Measurements from ENCODE around the gene DHCR24.

DNA sequence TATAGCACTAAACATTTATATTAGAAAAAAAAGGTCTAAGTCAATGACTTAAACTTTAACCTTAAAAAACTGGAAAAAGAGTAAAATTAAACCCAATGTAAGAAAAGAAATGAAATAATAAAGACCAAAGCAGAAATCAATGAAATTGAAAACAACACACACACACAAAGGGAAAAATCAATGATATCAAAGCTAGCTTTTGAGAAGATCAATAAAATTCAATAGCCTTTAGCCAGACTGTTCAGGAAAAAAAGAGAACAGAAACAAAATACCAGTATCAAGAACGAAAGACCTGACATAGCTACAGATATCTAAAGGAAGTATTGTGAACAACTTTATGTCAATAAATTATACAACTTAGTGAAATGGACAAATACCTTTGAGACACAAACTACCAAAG lies 7.1 kb downstream of the DHCR24 start:
- TF ChIP-seq, protein P1, sequence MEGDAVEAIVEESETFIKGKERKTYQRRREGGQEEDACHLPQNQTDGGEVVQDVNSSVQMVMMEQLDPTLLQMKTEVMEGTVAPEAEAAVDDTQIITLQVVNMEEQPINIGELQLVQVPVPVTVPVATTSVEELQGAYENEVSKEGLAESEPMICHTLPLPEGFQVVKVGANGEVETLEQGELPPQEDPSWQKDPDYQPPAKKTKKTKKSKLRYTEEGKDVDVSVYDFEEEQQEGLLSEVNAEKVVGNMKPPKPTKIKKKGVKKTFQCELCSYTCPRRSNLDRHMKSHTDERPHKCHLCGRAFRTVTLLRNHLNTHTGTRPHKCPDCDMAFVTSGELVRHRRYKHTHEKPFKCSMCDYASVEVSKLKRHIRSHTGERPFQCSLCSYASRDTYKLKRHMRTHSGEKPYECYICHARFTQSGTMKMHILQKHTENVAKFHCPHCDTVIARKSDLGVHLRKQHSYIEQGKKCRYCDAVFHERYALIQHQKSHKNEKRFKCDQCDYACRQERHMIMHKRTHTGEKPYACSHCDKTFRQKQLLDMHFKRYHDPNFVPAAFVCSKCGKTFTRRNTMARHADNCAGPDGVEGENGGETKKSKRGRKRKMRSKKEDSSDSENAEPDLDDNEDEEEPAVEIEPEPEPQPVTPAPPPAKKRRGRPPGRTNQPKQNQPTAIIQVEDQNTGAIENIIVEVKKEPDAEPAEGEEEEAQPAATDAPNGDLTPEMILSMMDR (IDR thresholded peaks at IDR 0.05): no peak
- TF ChIP-seq MXD4 (CRISPR knock-in tag; IDR thresholded peaks at IDR 0.05; ENCODE audit: borderline replicate concordance) (no peak), TCF7 (CRISPR knock-in tag; IDR thresholded peaks at IDR 0.05; ENCODE audit: low read depth) (no peak), ZNF219 (CRISPR knock-in tag; IDR thresholded peaks at IDR 0.05; ENCODE audit: borderline replicate concordance) (no peak), EMX1 (CRISPR knock-in tag; IDR thresholded peaks at IDR 0.05) (no peak), SP1 (CRISPR knock-in tag; conservative IDR thresholded peaks at IDR 0.05) (no peak), ZBTB21 (CRISPR knock-in tag; IDR thresholded peaks at IDR 0.05; ENCODE audit: borderline replicate concordance) (no peak), FOXK1 (CRISPR knock-in tag; IDR thresholded peaks at IDR 0.05) (no peak), USF1 (CRISPR knock-in tag; IDR thresholded peaks at IDR 0.05) (no peak)
- TF ChIP-seq, protein P2, sequence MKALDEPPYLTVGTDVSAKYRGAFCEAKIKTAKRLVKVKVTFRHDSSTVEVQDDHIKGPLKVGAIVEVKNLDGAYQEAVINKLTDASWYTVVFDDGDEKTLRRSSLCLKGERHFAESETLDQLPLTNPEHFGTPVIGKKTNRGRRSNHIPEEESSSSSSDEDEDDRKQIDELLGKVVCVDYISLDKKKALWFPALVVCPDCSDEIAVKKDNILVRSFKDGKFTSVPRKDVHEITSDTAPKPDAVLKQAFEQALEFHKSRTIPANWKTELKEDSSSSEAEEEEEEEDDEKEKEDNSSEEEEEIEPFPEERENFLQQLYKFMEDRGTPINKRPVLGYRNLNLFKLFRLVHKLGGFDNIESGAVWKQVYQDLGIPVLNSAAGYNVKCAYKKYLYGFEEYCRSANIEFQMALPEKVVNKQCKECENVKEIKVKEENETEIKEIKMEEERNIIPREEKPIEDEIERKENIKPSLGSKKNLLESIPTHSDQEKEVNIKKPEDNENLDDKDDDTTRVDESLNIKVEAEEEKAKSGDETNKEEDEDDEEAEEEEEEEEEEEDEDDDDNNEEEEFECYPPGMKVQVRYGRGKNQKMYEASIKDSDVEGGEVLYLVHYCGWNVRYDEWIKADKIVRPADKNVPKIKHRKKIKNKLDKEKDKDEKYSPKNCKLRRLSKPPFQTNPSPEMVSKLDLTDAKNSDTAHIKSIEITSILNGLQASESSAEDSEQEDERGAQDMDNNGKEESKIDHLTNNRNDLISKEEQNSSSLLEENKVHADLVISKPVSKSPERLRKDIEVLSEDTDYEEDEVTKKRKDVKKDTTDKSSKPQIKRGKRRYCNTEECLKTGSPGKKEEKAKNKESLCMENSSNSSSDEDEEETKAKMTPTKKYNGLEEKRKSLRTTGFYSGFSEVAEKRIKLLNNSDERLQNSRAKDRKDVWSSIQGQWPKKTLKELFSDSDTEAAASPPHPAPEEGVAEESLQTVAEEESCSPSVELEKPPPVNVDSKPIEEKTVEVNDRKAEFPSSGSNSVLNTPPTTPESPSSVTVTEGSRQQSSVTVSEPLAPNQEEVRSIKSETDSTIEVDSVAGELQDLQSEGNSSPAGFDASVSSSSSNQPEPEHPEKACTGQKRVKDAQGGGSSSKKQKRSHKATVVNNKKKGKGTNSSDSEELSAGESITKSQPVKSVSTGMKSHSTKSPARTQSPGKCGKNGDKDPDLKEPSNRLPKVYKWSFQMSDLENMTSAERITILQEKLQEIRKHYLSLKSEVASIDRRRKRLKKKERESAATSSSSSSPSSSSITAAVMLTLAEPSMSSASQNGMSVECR (CRISPR knock-in tag; IDR thresholded peaks at IDR 0.05; ENCODE audit: borderline replicate concordance): no peak
- TF ChIP-seq, protein P3, sequence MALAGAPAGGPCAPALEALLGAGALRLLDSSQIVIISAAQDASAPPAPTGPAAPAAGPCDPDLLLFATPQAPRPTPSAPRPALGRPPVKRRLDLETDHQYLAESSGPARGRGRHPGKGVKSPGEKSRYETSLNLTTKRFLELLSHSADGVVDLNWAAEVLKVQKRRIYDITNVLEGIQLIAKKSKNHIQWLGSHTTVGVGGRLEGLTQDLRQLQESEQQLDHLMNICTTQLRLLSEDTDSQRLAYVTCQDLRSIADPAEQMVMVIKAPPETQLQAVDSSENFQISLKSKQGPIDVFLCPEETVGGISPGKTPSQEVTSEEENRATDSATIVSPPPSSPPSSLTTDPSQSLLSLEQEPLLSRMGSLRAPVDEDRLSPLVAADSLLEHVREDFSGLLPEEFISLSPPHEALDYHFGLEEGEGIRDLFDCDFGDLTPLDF (CRISPR knock-in tag; IDR thresholded peaks at IDR 0.05): no peak
